Measurements from ENCODE around the gene TDP2.

Gene TDP2

GRCh38 chr6:24632573-24632972 is 34.1 kb downstream of the TDP2 start:
- H3K4me3 ChIP-seq (ENCODE audit: low read depth, low read length): no peak overlapping the region
- TF ChIP-seq CTCF (IDR thresholded peaks at IDR 0.05; ENCODE audit: low read depth, low read length): no peak
- no peak for DNase-seq (ENCODE audit: low read depth, low spot score)
- in situ Hi-C loops (cut with HindIII; ENCODE audit: low sequenced_read_pairs): no loop called here

- in situ Hi-C loops (cut with HindIII; ENCODE audit: low sequenced_read_pairs): no loop called here
- DNase-seq (ENCODE audit: low read depth, low spot score): no peak
- no peak for TF ChIP-seq CTCF (IDR thresholded peaks at IDR 0.05; ENCODE audit: low read depth, low read length)
- no peak overlapping the region for H3K4me3 ChIP-seq (ENCODE audit: low read depth, low read length)
These were observed 35.0 kb downstream of the TDP2 start for GRCh38 chr6:24631671-24632070.

GRCh38 chr6:24630856-24631505 is 35.7 kb downstream of the TDP2 start:
- no peak for DNase-seq (ENCODE audit: low read depth, low spot score)
- no peak overlapping the region for H3K4me3 ChIP-seq (ENCODE audit: low read depth, low read length)
- in situ Hi-C loops (cut with HindIII; ENCODE audit: low sequenced_read_pairs): no loop called here
- TF ChIP-seq CTCF (IDR thresholded peaks at IDR 0.05; ENCODE audit: low read depth, low read length): no peak

- DNase-seq (ENCODE audit: low read depth, low spot score): no peak
- in situ Hi-C loops (cut with HindIII; ENCODE audit: low sequenced_read_pairs): no loop called here
- no peak for TF ChIP-seq CTCF (IDR thresholded peaks at IDR 0.05; ENCODE audit: low read depth, low read length)
- no peak overlapping the region for H3K4me3 ChIP-seq (ENCODE audit: low read depth, low read length)
These were observed 44.9 kb downstream of the TDP2 start for GRCh38 chr6:24621626-24622289.

GRCh38 chr6:24620637-24621036 is 46.1 kb downstream of the TDP2 start:
- in situ Hi-C loops (cut with HindIII; ENCODE audit: low sequenced_read_pairs): no loop called here
- no peak overlapping the region for H3K4me3 ChIP-seq (ENCODE audit: low read depth, low read length)
- no peak for TF ChIP-seq CTCF (IDR thresholded peaks at IDR 0.05; ENCODE audit: low read depth, low read length)
- DNase-seq (ENCODE audit: low read depth, low spot score): no peak

GRCh38 chr6:24619661-24620060 is 47.0 kb downstream of the TDP2 start:
- TF ChIP-seq CTCF (IDR thresholded peaks at IDR 0.05; ENCODE audit: low read depth, low read length): no peak
- no peak for DNase-seq (ENCODE audit: low read depth, low spot score)
- in situ Hi-C loops (cut with HindIII; ENCODE audit: low sequenced_read_pairs): no loop called here
- H3K4me3 ChIP-seq (ENCODE audit: low read depth, low read length): no peak overlapping the region

Measured in astrocyte of the spinal cord (primary cell).